GM12878 (cell line): Measurements from ENCODE around the gene DNAJB6. TPM values are rescaled to one million over a fixed set of nuclear protein-coding genes. Genes with fewer than 3 reads are reported as not detected.

ENCODE experiments used
- ATAC-seq: fragments of 200-7000 bp; cut with Tn5 transposase; 3 replicates; pipeline ENCODE4 v1.9.1; 2020; ENCODE audit warnings: mild to moderate bottlenecking, moderate library complexity
- BruUV-seq: library from RNA; stranded (reverse); fragments of 400-500 nt; replicated peaks from 2 replicates; lab custom pipeline; 2021; lab: Mats Ljungman, UMichigan
- CTCF ChIA-PET: fragments of 300-600 bp; sonication (Branson Sonifier 250); formaldehyde crosslinking; extraction: SDS; loops from one replicate; lab custom pipeline; 2021; ENCODE audit warnings: inconsistent platforms; lab: Yijun Ruan, JAX
- POLR2A ChIA-PET: fragments of 350-600 bp; formaldehyde crosslinking; extraction: SDS; loops from one replicate; lab custom pipeline; 2021; ENCODE audit warnings: inconsistent platforms; lab: Charles Lee
- RAD21 ChIA-PET: fragments of 300-600 bp; sonication (Branson Sonifier 250); formaldehyde crosslinking; loops from one replicate; lab custom pipeline; 2023; ENCODE audit warnings: antibody characterized with exemption; ENCODE audit not compliant: unreplicated experiment; lab: Charles Lee
- SMC1A ChIA-PET: fragments of 300-600 bp; sonication (Branson Sonifier 250); formaldehyde crosslinking; loops from one replicate; lab custom pipeline; 2023; ENCODE audit not compliant: unreplicated experiment, uncharacterized antibody; lab: Charles Lee
- DNase-seq: peaks from one replicate; pipeline ENCODE4 v3.0.0-alpha.2; 2011; ENCODE audit warnings: low read depth, low spot score
- FAIRE-seq: peaks from 3 replicates; lab custom pipeline; 2011; peaks lifted over from hg19 to GRCh38; lab: Jason Lieb, UNC
- H2AFZ ChIP-seq: 2 replicates; pipeline ENCODE4 v1.6.0; 2011; ENCODE audit warnings: low read depth, low read length, control low read depth; ENCODE audit not compliant: control insufficient read depth
- H3K27ac ChIP-seq: 2 replicates; pipeline ENCODE4 v1.5.1; 2011; ENCODE audit warnings: control low read depth; ENCODE audit not compliant: control insufficient read depth, insufficient read depth
- H3K27me3 ChIP-seq, 2 experiments: replicated peaks in 1 of 2; 2 replicates each; pipeline versions ENCODE4 v1.6.0 to v1.6.1; 2011; ENCODE audit warnings: low read length in 1 of 2; ENCODE audit not compliant: control insufficient read depth in 2 of 2, insufficient read depth in 2 of 2
- H3K36me3 ChIP-seq, 2 experiments: 2 replicates each; pipeline ENCODE4 v1.5.1; 2011; ENCODE audit warnings: low read length in 1 of 2; ENCODE audit not compliant: control insufficient read depth in 2 of 2, insufficient read depth in 2 of 2
- H3K4me1 ChIP-seq: 2 replicates; pipeline ENCODE4 v1.6.1; 2011; ENCODE audit warnings: mild to moderate bottlenecking, low read length, moderate library complexity, mixed read lengths; ENCODE audit not compliant: control insufficient read depth, insufficient read depth
- H3K4me2 ChIP-seq: 2 replicates; pipeline ENCODE4 v1.6.0; 2011; ENCODE audit warnings: control low read depth; ENCODE audit not compliant: control insufficient read depth, insufficient read depth
- H3K4me3 ChIP-seq: fragments of 200-600 bp; sonication (generic); 2 replicates; pipeline ENCODE4 v1.5.1; 2016
- H3K79me2 ChIP-seq: 2 replicates; pipeline ENCODE4 v1.6.0; 2011; ENCODE audit warnings: low read length; ENCODE audit not compliant: control insufficient read depth, insufficient read depth
- H3K9ac ChIP-seq: 2 replicates; pipeline ENCODE4 v1.8.0; 2011; ENCODE audit warnings: low read length, control low read depth, mixed read lengths; ENCODE audit not compliant: control insufficient read depth, insufficient read depth
- H3K9me3 ChIP-seq: replicated peaks from 3 replicates; pipeline ENCODE4 v1.5.1; 2011; ENCODE audit warnings: mild to moderate bottlenecking, low read length; ENCODE audit not compliant: control insufficient read depth, insufficient read depth
- H4K20me1 ChIP-seq: 2 replicates; pipeline ENCODE4 v1.6.0; 2011; ENCODE audit not compliant: control insufficient read depth, insufficient read depth
- BHLHE40 ChIP-seq, 2 experiments: fragments of 450-650 bp in 1 of 2; IDR thresholded peaks; 2 replicates each; pipeline ENCODE4 v1.6.1; 2011 to 2017; ENCODE audit warnings: low read depth in 2 of 2, borderline replicate concordance in 1 of 2, improper control_type of control experiment in 1 of 2, low read length in 1 of 2, mild to moderate bottlenecking in 1 of 2
- ESRRA ChIP-seq: IDR thresholded peaks from 2 replicates; pipeline ENCODE4 v1.6.1; 2012; ENCODE audit warnings: mild to moderate bottlenecking, low read length, improper control_type of control experiment
- RELA ChIP-seq: fragments of 450-650 bp; IDR thresholded peaks from 2 replicates; pipeline ENCODE4 v1.8.0; 2014; ENCODE audit warnings: borderline replicate concordance; ENCODE audit not compliant: partially characterized antibody
- SMAD1 ChIP-seq: fragments of 450-650 bp; IDR thresholded peaks from 2 replicates; pipeline ENCODE4 v1.6.1; 2018; ENCODE audit warnings: mild to moderate bottlenecking, low read depth; ENCODE audit not compliant: partially characterized antibody
- ZNF274 ChIP-seq: IDR thresholded peaks from one replicate; pipeline ENCODE4 v1.8.0; 2011; ENCODE audit not compliant: insufficient read length, insufficient read depth
- ZSCAN29 ChIP-seq: fragments of 450-650 bp; IDR thresholded peaks from 2 replicates; pipeline ENCODE4 v1.6.1; 2017; ENCODE audit warnings: mild to moderate bottlenecking, moderate library complexity
- WGBS: methylation state at CpG from one replicate; pipeline ENCODE4 v1.1.6; 2016; ENCODE audit warnings: low lambda C conversion rate; ENCODE audit not compliant: insufficient replicate concordance, insufficient coverage; ENCODE audit errors: missing lambda C conversion rate; 5-methylcytosine and 5-hydroxymethylcytosine counted together
- in situ Hi-C: fragments of 300-500 bp; cut with MboI; formaldehyde crosslinking; loops from 9 replicates; pipeline ENCODE4 v1.14.3; 2018; ENCODE audit warnings: mixed read lengths
- intact Hi-C: fragments of 100-400 bp; cut with micrococcal nuclease; formaldehyde crosslinking; loops from one replicate; pipeline ENCODE4 v1.14.2; 2022; ENCODE audit not compliant: unreplicated experiment
- polyA plus RNA-seq, 11 experiments: library from polyadenylated mRNA; depleted of rRNA in 4 of 11; unstranded in 6 of 11; stranded (reverse) in 5 of 11; fragments of >200 nt; fragmentation: Nextera tagmentation in 4 of 11; fragmentation: Illumina TruSeq in 1 of 11; extraction: Ambion mirVana in 4 of 11; extraction: Trizol in 1 of 11; gene quantifications; 1 replicate in 1 of 11; 2 replicates in 10 of 11; pipeline versions ENCODE4 v1.2.1 to v1.2.3, GENCODE V29; 2011 to 2016; ENCODE audit warnings: inconsistent platforms in 2 of 11, missing spikeins in 2 of 11, low read depth in 1 of 11
- total RNA-seq, 4 experiments: library from RNA; depleted of rRNA in 3 of 4; stranded (reverse); fragments of >200 nt in 3 of 4; fragmentation: Illumina TruSeq in 1 of 4; extraction: Trizol in 1 of 4; gene quantifications; 2 replicates each; pipeline versions ENCODE4 v1.2.1 to v1.2.3, GENCODE V29; 2013 to 2021
- TF ChIP-seq, protein P1 (sequence below): fragments of 450-650 bp; IDR thresholded peaks from 2 replicates; pipeline ENCODE4 v1.6.1; 2017; ENCODE audit warnings: low read depth, mild to moderate bottlenecking, moderate library complexity
- TF ChIP-seq, protein P2 (sequence below): fragments of 450-650 bp; IDR thresholded peaks from 2 replicates; pipeline ENCODE4 v1.6.1; 2017; ENCODE audit warnings: antibody characterized with exemption, mild to moderate bottlenecking, moderate library complexity
- TF ChIP-seq, protein P3 (sequence below): fragments of 450-650 bp; IDR thresholded peaks from 2 replicates; pipeline ENCODE4 v1.6.1; 2017; ENCODE audit warnings: mild to moderate bottlenecking, moderate library complexity

The DNAJB6 gene
- total and polyA plus RNA-seq, 10 of the 15 experiments (the other 5 are each of a cell fraction or from before 2014, with no cell fraction given): 34.5 to 117 (median 53.1) TPM

DNA sequence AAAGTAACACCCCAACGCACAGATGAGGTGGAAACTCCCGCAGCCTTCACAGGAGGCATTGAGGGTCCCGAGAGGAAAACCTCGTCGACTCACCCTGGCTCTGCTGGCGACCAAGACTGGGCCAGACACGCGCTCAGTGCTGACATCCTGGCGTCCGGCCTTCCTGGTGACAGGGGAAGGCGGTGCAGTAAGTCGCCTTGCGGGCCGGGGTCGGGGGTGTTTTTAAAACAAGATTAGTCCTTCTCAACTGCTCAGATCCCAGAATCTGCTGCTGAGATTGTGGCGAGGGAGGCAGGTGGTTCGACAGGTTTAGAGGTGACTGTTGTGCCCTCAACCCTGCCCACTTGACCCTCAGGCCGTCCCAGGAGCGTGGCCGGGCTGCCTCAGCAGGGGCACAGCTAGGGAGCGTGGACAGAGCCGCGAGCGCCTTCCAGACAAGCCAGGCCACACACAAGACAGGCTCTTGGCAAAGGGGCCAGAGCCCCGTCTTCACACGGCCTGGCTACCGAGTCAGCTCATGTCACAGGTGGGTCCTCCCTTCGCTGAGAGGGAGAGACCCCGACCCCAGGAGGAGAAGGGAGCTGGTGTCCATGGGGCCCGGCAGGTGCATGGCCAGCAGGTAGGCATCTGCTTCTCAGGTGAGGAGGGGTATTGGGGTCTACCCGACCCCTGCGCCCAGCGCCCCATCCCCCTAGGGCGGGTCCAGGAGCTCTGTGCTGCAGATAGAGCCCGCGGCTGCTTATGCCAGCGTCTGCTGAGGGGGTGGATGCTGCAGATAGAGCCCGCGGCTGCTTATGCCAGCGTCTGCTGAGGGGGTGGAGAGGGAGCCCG lies 81.6 kb downstream of the DNAJB6 start:
- 90% methylated on average over 41 of the region's 41 CpGs for WGBS
- H3K27ac ChIP-seq: no peak overlapping the region
- H3K4me3 ChIP-seq: no peak overlapping the region
- H2AFZ ChIP-seq: no peak overlapping the region
- CTCF ChIA-PET: no interaction called here
- no TSS peak for BruUV-seq
- H3K79me2 ChIP-seq: no peaks in the 10 kb centered on the region
- no peaks in the 10 kb centered on the region for H4K20me1 ChIP-seq
- no peak for ATAC-seq
- intact Hi-C loops: no loop called here
- RAD21 ChIA-PET: no interaction called here
- H3K4me2 ChIP-seq: no peak overlapping the region
- POLR2A ChIA-PET: no interaction called here
- FAIRE-seq: no peak
- no peak for DNase-seq
- no peaks in the 10 kb centered on the region for H3K4me1 ChIP-seq
- no peaks in the 10 kb centered on the region for H3K9me3 ChIP-seq
- in situ Hi-C loops: no loop called here
- SMC1A ChIA-PET: no interaction called here
- H3K36me3 ChIP-seq: peaks cover 4 to 5% of the 10 kb centered on the region in 2 experiments; a peak in 3 of 4 replicates
- no peaks in the 10 kb centered on the region for H3K27me3 ChIP-seq
- no peak overlapping the region for H3K9ac ChIP-seq
- TF ChIP-seq SMAD1 (no peak), BHLHE40 (IDR thresholded peaks at IDR 0.05; ENCODE audit: borderline replicate concordance in 1 of 2, low read depth in 2 of 2, low read length in 1 of 2) (no peak), ZSCAN29 (no peak), RELA (no peak), ESRRA (no peak), ZNF274 (no peak)
- TF ChIP-seq, protein P1, sequence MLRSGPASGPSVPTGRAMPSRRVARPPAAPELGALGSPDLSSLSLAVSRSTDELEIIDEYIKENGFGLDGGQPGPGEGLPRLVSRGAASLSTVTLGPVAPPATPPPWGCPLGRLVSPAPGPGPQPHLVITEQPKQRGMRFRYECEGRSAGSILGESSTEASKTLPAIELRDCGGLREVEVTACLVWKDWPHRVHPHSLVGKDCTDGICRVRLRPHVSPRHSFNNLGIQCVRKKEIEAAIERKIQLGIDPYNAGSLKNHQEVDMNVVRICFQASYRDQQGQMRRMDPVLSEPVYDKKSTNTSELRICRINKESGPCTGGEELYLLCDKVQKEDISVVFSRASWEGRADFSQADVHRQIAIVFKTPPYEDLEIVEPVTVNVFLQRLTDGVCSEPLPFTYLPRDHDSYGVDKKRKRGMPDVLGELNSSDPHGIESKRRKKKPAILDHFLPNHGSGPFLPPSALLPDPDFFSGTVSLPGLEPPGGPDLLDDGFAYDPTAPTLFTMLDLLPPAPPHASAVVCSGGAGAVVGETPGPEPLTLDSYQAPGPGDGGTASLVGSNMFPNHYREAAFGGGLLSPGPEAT: no peak
- TF ChIP-seq, protein P2, sequence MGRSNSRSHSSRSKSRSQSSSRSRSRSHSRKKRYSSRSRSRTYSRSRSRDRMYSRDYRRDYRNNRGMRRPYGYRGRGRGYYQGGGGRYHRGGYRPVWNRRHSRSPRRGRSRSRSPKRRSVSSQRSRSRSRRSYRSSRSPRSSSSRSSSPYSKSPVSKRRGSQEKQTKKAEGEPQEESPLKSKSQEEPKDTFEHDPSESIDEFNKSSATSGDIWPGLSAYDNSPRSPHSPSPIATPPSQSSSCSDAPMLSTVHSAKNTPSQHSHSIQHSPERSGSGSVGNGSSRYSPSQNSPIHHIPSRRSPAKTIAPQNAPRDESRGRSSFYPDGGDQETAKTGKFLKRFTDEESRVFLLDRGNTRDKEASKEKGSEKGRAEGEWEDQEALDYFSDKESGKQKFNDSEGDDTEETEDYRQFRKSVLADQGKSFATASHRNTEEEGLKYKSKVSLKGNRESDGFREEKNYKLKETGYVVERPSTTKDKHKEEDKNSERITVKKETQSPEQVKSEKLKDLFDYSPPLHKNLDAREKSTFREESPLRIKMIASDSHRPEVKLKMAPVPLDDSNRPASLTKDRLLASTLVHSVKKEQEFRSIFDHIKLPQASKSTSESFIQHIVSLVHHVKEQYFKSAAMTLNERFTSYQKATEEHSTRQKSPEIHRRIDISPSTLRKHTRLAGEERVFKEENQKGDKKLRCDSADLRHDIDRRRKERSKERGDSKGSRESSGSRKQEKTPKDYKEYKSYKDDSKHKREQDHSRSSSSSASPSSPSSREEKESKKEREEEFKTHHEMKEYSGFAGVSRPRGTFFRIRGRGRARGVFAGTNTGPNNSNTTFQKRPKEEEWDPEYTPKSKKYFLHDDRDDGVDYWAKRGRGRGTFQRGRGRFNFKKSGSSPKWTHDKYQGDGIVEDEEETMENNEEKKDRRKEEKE: no peak
- TF ChIP-seq, protein P3, sequence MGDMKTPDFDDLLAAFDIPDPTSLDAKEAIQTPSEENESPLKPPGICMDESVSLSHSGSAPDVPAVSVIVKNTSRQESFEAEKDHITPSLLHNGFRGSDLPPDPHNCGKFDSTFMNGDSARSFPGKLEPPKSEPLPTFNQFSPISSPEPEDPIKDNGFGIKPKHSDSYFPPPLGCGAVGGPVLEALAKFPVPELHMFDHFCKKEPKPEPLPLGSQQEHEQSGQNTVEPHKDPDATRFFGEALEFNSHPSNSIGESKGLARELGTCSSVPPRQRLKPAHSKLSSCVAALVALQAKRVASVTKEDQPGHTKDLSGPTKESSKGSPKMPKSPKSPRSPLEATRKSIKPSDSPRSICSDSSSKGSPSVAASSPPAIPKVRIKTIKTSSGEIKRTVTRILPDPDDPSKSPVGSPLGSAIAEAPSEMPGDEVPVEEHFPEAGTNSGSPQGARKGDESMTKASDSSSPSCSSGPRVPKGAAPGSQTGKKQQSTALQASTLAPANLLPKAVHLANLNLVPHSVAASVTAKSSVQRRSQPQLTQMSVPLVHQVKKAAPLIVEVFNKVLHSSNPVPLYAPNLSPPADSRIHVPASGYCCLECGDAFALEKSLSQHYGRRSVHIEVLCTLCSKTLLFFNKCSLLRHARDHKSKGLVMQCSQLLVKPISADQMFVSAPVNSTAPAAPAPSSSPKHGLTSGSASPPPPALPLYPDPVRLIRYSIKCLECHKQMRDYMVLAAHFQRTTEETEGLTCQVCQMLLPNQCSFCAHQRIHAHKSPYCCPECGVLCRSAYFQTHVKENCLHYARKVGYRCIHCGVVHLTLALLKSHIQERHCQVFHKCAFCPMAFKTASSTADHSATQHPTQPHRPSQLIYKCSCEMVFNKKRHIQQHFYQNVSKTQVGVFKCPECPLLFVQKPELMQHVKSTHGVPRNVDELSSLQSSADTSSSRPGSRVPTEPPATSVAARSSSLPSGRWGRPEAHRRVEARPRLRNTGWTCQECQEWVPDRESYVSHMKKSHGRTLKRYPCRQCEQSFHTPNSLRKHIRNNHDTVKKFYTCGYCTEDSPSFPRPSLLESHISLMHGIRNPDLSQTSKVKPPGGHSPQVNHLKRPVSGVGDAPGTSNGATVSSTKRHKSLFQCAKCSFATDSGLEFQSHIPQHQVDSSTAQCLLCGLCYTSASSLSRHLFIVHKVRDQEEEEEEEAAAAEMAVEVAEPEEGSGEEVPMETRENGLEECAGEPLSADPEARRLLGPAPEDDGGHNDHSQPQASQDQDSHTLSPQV: no peak
